GM19035 (cell line): ENCODE results near the gene CHRNA7.

Experiments used
- ATAC-seq: cut with Tn5 transposase; IDR thresholded peaks from one replicate; pipeline ENCODE4 v1.9.1; 2021; ENCODE audit not compliant: unreplicated experiment

Gene CHRNA7

DNA sequence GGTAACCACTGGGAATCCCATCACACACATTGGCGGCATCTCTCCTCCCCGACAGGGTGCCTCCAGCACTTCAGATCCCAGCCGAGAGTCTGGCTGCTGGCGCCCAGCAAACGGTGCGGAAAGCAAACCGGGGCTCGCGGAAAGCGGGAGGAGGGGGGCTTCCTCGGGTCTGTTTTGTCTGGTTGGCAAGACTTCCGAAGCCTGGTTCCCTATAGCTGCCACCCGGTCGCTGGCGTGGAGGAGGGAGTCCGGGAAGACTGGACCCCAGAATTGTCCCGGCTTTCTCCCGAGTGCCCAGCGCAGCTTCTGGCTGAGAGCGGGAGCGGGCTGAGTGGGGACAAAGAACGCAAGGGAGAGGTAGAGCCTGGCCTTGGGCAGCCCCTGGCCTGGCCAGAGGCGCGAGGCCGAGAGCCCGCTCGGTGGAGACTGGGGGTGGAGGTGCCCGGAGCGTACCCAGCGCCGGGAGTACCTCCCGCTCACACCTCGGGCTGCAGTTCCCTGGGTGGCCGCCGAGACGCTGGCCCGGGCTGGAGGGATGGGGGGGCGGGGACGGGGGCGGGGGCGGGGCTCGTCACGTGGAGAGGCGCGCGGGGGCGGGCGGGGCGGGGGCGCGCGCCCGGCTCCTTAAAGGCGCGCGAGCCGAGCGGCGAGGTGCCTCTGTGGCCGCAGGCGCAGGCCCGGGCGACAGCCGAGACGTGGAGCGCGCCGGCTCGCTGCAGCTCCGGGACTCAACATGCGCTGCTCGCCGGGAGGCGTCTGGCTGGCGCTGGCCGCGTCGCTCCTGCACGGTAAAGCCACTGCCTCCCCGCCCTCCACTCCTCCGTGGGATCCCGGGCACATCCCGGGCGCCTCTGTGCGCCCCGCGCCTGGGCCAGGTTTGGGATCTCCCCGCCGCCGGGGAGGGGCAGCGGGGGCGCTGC is at the start of gene CHRNA7:
Gene CHRNA7, plus strand, starts transcription at position 654 of the 920 bp plus-strand sequence. Its CDS starts 80 bp downstream, at position 734.
- ATAC-seq: no peak

DNA sequence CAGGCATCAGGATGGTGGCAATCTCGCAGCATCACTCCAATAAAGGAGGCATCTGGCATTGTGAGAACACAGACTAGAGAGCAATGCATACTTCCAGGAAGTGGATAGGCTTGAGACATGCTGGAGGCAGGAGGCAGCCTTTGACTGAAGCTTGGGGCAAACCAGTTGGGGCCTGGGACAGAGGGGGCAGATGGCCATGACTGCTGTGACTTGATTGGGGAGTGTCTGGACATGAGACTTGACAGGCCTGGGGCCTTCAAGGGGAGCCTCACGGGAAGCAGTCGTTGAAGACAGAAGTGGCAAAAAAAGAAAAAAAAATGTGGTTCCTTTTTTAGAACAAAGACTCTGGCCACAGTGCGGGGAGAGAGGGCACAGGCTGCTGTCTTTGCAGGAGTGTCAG is 44.7 kb upstream of the CHRNA7 start:
- ATAC-seq: no peak

DNA sequence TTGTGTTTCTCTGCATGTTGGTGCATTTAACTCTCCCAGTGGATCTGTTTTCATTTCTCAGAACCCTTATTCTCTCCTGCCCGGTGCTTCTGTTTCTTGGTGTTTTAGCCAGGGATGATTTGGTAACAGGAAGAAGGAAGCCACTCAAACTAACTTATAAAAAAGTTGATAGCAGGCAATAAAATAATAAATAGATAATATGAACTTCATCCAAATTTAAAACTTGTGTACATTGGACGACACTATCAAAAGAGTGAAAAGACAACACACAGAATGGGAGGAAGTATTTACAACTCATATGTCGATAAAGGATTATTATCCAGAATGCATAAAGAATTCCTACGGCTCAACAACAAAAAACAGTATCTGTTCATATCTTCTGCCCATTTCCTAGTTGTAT is 37.3 kb upstream of the CHRNA7 start:
- no peak for ATAC-seq

DNA sequence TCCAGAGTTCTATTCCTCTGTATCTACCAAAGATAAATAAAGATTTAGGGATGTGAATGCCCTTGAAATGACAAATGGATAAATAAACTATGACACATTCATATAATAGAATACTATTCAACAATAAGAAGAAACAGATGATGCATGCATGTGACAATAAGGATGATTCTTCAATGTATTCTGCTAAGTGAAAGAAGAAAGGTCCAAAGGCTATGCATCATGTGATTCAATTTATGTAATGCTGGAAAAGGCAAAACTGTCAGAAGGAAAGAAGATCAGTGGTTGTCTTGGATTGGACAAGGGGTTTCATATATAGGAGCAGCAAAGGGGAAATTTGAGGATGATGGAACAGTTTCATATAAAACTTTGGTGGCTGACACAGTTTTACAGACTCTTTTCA is 32.6 kb upstream of the CHRNA7 start:
- no peak for ATAC-seq

DNA sequence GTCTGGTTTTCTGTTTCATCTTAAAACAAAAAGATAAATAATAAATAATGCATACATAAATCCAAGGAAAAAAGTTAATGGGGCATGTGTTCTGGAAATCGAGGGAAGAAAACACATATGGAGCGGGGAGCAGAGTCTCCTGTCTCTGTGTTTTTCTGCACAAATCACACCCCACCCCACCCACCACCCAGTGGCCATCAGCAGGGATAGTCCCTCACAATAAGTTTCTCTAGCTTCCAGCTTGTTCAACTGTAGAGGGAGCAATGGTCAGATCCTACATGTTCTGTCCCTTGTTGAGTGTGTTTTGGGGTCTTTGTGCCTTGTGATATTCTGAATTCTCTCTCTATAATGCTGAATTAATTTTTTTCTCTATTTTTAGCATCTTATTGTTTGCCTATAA is 26.8 kb upstream of the CHRNA7 start:
- ATAC-seq: no peak

DNA sequence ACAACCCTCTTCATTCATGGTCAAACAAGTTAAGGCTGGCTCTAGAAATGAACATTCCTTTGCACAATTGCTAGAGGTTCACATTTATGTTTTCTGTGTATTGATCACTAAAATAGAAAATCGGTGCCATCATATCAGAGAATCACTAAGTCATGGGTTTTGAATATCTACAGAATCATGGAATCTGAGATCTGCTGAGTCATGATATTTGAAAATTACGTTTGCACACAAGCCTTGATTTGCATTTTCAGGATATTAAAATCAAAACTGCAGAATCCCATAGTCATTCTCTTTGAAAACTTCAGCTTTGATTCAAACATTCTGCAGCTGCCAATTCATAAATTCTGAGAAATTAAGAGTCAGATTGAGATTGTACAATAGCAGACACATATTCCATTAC is 26.1 kb upstream of the CHRNA7 start:
- ATAC-seq: no peak

DNA sequence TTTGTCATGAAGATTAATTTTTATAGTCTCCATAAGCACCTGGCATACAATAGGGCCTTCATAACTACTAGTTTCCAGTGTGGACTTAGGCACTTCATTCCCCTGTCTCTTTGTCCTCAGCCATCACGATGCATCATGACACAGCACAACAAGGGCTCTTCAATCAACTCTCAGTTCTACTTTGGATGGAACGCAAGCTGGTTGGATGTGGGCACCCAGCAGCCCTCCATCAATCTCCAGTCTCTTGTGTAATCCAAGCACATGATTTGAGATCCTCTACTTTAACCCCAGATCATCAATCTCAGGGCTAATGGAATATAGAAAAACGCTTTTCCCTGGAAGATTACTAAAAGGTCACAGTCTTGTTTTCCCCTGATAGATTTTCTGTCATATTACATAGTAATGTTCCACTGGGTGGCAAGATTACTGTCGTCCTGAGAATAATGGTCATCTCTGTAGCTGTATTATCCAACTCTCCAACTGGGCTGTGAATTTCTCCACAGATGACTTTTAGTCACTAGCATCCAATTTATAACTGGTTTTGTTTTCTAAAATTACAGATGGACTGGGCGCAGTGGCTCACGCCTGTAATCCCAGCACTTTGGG is 22.9 kb upstream of the CHRNA7 start:
- ATAC-seq: no peak

DNA sequence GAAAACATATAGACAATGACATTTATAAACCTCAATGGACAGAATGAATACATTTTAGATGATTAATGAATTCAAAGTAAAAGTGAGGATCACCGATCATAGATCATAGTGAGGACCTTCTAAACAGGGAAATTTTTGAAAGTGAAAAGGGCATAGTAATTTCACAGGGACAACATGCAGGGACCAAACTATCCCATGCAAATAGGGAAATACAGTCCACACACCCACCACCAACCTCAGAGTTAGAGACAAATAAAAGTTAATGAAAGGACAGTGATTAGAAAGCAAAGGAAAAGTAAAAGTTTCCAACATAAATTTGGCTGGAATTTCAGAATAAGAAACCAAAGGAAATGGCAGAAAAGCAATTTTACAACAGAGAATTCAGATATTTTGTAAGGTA is 15.4 kb upstream of the CHRNA7 start:
- no peak for ATAC-seq

DNA sequence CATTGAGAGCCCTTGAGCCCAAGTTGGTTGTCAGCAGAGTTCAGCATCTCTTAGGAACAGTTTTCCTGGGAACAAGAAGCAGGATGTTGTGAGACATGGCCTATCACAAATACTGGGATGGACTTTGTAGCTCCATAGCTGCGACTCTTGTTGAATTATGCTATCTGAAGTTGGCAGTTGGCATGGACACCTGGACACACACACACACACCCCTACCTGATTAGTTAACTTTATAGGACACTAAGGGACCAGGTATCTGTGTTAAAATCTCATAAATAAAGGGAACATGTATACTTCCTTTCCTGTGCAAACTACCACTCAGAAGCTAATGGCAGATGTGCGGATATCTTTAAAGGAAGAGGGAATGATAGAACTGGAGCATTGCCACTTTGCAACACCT is 10.2 kb upstream of the CHRNA7 start:
- ATAC-seq: no peak

DNA sequence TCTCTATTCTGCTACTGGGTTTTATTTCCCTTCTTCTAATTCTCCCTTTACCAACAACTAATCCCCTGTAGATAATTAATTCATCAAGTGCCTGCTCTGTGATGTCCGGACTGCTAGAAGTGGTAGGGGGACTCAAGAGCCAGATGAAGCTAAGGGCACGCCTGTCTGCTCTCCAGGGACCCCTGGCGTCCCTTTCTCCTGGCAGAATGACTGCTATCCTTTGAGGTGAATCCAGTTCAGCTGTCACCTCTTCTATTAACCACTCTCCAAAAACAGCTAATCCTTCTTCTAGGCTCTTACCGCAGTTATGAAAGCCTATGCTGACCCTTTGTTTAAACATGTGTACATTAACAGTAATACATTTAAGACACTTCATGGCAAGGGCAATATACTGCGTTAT is 1.4 kb upstream of the CHRNA7 start:
- no peak for ATAC-seq

DNA sequence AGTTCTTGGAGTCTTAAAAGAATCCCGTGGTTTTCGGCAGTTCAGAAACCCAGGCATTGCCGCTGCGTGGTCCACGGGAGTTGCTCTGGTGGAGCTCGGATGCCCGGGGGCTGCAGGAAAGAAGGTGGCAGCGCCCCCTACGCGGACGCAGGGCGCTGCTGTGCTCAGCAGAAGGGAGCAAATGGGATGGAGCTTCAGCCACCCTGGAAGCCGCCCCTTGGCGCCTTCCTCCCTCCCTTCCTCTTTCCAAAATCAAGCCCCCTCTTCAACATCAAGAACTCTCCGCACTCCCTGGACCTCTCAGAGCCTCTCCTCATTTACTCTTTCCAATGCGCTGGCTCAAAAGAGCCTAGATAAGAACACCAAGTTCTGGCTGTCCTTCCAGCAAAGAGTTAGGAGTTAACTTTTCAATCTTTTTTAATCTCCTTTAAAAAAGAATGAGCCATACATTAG is 880 bp upstream of the CHRNA7 start:
- ATAC-seq: no peak

DNA sequence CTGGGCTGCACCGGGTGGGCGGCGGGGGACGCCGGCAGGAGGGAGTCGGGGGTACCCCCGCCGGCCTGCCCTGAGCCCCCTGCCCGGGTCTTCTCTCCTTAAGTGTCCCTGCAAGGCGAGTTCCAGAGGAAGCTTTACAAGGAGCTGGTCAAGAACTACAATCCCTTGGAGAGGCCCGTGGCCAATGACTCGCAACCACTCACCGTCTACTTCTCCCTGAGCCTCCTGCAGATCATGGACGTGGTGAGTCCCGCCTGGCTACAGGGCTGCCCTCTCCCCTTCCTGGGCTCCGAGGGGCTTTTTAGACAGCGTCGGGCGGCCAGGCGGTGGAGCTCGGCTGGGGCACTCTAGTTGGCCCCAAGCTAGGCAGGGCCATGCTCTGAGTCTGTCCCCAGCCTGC is 480 bp downstream of the CHRNA7 start:
- ATAC-seq: no peak

DNA sequence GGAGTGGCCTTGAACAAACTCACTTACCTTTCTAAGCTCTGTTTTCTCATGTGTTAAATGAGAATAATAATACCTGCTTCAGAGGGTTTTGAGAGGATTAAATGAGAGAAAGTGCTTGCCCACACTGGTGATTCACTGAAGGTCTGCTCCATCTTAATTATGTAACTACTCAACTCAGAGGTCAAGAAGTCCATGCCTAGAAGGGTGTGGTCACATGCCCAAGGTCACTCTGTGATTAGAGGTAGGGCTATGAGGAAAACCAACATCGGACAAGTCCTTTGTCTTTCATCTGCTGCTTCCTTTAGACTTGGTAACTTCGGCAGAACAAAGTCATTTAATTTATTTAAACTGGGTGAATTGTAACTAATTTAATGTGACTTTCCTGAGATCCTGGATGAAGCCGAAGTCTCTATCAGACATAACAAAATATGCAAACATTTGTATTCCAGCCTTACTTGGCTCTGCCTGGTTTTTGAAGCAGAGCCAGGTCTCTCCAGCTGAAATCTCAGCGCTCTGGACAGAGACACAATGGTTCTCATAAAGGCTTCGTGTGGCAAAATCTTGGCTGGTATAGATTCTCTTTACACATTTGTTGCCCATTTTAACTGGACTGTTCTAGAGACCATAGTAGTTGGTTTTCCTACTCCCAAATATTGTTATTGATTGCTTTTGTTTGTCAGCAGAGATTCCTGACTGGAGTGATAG is 3.0 kb downstream of the CHRNA7 start:
- no peak for ATAC-seq

DNA sequence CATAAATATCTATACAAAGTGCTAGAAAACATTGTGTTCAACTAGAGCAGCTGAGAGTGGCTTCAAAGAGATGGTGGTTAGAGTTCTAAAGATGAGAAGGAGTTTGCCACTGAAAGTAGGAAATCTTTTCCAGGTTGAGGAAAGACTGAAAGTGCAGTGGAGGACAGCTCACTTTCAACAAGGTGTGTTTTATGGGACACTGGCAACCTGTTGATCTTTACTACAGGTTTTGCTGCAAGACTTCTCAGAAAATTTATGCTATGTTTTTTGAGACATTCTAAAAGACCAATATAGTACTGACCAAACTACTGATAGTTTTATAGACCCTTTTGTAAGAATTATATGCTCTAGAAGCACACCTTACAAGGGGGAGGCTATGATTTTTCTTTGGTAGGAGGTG is 3.8 kb downstream of the CHRNA7 start:
- ATAC-seq: no peak

DNA sequence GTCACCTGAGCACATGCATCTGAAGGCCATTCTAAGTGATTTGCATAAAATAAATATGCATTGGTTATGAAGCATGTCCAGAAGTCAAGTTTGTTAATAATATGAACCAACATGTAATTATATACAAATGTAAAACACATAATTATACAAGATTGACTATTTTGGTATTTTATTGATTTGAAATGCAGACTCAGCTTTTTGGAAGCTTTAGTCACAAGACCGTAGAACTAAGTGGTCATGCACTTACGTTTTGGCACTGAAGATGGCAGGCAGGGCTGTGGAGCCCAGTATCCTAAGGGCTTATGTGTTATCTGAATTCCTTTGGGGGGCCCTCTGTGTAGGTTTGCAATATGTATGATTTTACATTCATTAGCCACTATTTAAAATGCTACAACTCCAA is 5.0 kb downstream of the CHRNA7 start:
- ATAC-seq: no peak

DNA sequence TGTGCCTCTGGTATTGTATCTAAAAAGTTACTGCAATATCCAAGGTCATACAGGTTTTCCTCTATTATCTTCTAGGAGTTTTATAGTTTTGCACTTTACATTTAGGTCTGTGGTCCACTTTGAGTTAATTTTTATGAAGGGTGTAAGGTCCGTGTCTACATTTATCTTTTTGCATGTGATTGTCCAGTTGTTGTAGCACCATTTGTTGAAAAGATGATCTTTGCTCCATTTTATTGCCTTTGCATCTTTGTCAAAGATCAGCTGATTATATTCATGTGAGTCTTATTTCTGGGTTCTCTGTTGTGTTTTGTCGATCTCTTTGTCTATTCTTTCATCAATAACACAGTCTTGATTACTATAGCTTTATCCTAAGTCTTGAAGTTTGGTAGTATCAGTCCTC is 6.7 kb downstream of the CHRNA7 start:
- ATAC-seq: no peak

DNA sequence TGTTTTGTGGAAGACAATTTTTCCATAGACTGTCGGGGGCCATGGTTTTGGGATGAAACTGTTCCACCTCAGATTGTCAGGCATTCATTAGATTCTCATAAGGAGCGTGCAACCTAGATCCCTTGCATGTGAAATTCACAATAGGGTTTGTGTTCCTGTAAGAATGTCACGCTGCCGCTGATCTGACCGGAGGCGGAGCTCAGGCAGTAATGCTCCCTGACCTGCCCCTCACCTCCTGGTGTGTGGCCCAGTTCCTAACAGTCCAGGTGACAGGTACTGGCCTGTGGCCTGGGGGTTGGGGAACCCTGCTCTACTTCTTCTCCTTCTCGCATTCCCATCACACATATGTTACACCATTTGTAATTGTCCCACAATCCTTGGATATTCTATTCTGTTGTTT is 11.0 kb downstream of the CHRNA7 start:
- ATAC-seq: no peak

DNA sequence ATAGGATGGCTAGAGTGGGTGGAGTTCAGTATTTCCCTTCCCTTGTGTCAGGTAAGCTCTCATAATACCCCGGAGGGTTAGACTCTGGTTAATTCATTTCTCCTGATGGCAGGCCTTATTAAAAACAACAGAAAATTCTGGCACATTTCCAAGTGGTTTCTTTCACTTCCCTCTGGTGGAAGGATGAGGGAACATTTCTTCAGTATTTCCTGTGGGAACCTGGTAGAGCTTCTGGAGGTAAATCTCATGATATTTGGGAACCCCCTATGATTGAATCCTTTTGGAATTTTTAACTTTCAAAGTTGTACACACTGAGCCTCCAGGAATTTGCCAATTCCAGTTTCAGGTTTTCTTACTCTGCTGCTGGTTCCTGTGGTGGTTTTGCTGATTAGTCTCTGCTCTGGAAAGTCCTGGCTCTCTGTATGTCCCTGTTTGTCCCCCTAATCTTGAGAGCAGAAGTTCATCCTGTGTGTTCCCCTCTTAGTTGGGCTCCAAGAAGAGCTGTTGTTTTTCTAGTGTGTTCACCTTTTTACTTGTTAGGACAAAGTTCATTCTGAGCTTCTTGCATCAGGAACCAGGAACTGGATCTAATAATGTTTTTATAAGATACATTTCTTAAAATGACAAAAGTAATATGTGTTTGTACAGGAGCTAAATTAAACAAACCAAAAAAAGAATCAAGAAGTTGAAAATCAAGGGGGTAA is 12.1 kb downstream of the CHRNA7 start:
- ATAC-seq: no peak

DNA sequence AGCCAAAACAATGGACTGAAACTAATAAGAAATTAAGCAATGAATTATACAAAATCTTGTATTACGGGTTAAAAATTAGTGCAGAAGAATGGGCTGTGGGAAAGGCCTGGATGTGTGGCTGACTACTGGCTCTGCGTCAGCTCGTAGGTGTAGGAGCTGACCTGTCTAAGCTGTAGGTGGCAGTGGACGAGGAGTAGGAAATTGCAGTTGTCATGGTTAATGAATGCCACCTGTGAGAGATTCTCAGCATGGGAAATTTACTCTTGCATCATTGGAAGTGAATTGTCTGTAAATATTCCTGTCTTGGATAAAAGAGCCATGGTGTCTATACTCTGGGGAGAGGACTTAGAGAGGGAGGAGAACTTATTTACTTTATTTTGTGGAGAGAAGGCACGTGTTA is 23.4 kb downstream of the CHRNA7 start:
- ATAC-seq: no peak

DNA sequence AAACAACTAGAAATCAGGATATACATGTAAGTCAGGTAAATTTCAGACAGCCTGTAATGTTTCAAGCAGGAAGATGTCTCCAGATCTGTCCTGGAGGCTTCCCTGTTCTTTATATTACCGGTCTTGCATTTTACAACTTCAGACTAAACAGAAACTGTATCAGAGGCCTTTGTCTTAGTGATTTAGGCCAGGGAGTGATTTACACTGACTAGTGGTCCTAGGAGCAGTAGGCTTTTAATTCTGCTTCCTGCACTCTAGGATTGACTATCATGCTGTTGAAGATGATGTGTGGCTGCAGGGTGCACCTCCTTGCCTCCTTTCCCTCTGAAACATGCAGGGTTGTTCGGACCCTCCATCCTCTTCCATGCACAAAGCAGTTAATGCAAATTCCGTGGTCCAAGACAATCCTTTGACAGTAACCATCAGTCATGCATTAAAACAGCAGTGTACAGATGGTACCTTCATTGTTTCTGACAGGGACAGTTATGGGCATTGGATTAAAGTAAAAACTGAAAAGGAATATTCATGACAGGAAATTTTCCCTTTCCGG is 27.6 kb downstream of the CHRNA7 start:
- no peak for ATAC-seq

DNA sequence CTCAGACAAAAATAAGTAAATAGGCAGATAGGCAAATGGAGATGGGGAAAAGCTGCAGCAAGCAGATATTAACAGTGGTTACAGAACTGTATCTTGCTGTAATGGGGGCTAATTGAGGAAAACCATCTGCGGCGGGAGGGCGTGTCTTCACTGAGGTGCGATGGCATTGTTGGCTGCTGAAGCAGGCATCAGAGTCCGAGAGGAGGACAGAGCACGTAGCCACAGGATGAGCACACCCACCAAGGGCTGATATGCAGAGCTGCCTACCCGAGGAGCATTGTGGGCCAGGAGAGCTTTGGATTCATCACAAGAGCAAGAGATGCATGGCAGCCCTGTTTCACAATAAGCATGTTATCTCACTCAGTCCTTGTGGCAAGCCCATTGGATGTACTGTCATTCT is 30.4 kb downstream of the CHRNA7 start:
- ATAC-seq: no peak
